Thyroid gland (tissue), 4 donors: ENCODE measurements around the gene MPST. TPM values are rescaled to one million over a fixed set of nuclear protein-coding genes. Genes with fewer than 3 reads are reported as not detected.

Experiments
- DNase-seq, 2 donors: peaks; one replicate each; pipeline ENCODE4 v3.0.0-alpha.2; 2019
- H3K27ac ChIP-seq, 3 donors: fragments of 200-600 bp; sonication (generic); 1 replicate in 2 of 3; 2 replicates in 1 of 3; pipeline ENCODE4 v1.5.1; 2016 to 2019; ENCODE audit warnings: mild to moderate bottlenecking in 1 of 3, moderate library complexity in 1 of 3
- H3K27me3 ChIP-seq: fragments of 200-600 bp; sonication (generic); one replicate; pipeline ENCODE4 v1.5.1; 2019
- H3K36me3 ChIP-seq, 2 donors: fragments of 200-600 bp; sonication (generic); one replicate each; pipeline ENCODE4 v1.5.1; 2016 to 2019
- H3K4me1 ChIP-seq, 2 donors: fragments of 200-600 bp; sonication (generic); one replicate each; pipeline ENCODE4 v1.5.1; 2017 to 2019
- H3K4me3 ChIP-seq, 3 donors: fragments of 200-600 bp; sonication (generic); replicated peaks in 1 of 3; 1 replicate in 2 of 3; 2 replicates in 1 of 3; pipeline ENCODE4 v1.5.1; 2016; ENCODE audit warnings: mild to moderate bottlenecking in 1 of 3
- H3K9me3 ChIP-seq: fragments of 200-600 bp; sonication (generic); one replicate; pipeline ENCODE4 v1.5.1; 2017
- POLR2A ChIP-seq, 2 donors: fragments of 450-650 bp; IDR thresholded peaks; one replicate each; pipeline ENCODE4 v1.6.1; 2017; ENCODE audit warnings: antibody characterized with exemption in 2 of 2, mild to moderate bottlenecking in 2 of 2, moderate library complexity in 1 of 2
- WGBS, 2 donors: methylation state at CpG; one replicate each; pipeline ENCODE4 v1.1.5; 2017; 5-methylcytosine and 5-hydroxymethylcytosine counted together
- intact Hi-C: fragments of 100-400 bp; cut with DNase I; formaldehyde crosslinking; loops from one replicate; pipeline ENCODE4 v1.15.1; 2023
- total RNA-seq, 4 donors: library from RNA; depleted of rRNA; stranded (reverse); fragments of >200 nt; gene quantifications; one replicate each; pipeline ENCODE4 v1.2.3, GENCODE V29; 2016
- TF ChIP-seq, protein P1 (sequence below), 6 experiments: fragments of 200-600 bp in 3 of 6; fragments of 450-650 bp in 3 of 6; sonication (generic) in 3 of 6; IDR thresholded peaks; one replicate each; pipeline ENCODE4 v1.5.1; 2016 to 2019; ENCODE audit warnings: antibody characterized with exemption in 6 of 6, mild to moderate bottlenecking in 2 of 6, inconsistent platforms in 1 of 6, moderate library complexity in 1 of 6

The MPST gene
- total RNA-seq, 4 donors from 2014 or later = 67.7 to 102 (median 93.6) TPM

DNA sequence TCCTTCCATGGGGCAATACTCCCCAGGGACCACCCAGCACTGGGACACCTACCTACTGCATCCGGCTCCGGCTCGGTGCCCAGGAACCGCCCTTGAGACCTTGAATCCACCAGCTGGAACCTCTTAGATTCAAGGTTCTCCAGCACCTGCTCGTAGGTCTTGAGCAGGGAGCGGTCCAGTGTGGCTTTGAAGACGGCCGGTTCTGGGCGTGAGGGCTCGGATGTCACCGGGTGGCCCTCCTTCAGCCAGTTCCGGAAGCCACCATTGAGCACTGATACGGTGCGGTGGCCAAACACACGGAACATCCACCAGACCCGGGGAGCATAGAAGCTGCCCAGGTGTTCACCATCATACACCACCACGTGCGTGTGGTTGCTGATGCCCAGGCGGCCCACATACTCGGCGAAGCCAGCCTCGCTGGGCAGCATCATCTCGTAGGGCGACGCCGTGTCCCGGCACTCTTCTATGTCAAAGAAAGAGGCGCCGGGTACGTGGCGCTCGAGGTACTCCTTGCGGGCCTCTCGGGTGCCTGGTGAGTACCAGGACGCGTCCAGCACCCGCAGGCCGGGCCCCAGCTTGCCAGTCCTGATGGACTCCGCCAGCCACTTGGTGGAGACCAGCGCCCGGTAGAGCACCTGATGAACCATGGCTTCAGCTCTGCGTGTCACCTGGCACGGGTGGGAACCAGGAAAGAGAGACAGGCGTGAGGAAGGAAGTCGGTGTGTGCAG is 1.3 kb upstream of the MPST start:
- Histone ChIP-seq H3K27me3 (no peaks in the 10 kb centered on the region), H3K36me3 (no peaks in the 10 kb centered on the region), H3K4me3 (peak overlapping the region; percentile 31 to 65 (median 61)), H3K4me1 (peaks cover 8 to 44% of the 10 kb centered on the region in 2 donors), H3K27ac (peak overlapping the region in 2 of 3 donors; percentile 84 to 88), H3K9me3 (no peaks in the 10 kb centered on the region)
- intact Hi-C loops = no loop called here
- no peak for DNase-seq
- TF ChIP-seq, protein P1, sequence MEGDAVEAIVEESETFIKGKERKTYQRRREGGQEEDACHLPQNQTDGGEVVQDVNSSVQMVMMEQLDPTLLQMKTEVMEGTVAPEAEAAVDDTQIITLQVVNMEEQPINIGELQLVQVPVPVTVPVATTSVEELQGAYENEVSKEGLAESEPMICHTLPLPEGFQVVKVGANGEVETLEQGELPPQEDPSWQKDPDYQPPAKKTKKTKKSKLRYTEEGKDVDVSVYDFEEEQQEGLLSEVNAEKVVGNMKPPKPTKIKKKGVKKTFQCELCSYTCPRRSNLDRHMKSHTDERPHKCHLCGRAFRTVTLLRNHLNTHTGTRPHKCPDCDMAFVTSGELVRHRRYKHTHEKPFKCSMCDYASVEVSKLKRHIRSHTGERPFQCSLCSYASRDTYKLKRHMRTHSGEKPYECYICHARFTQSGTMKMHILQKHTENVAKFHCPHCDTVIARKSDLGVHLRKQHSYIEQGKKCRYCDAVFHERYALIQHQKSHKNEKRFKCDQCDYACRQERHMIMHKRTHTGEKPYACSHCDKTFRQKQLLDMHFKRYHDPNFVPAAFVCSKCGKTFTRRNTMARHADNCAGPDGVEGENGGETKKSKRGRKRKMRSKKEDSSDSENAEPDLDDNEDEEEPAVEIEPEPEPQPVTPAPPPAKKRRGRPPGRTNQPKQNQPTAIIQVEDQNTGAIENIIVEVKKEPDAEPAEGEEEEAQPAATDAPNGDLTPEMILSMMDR (IDR thresholded peaks at IDR 0.05) = no peak
- no peak for TF ChIP-seq POLR2A (IDR thresholded peaks at IDR 0.05)
- 83 to 85% methylated on average over 8 to 22 of the region's 45 CpGs for WGBS, 2 donors

GRCh38 chr22:37018815-37019308 is 680 bp upstream of the MPST start:
- no peak for TF ChIP-seq POLR2A (IDR thresholded peaks at IDR 0.05)
- TF ChIP-seq, protein P1 (IDR thresholded peaks at IDR 0.05) = no peak
- no peaks in the 10 kb centered on the region for H3K27me3 ChIP-seq
- no peaks in the 10 kb centered on the region for H3K9me3 ChIP-seq
- H3K36me3 ChIP-seq = no peaks in the 10 kb centered on the region
- H3K4me3 ChIP-seq = peak overlapping the region; percentile 31 to 65 (median 61)
- WGBS, 2 donors = 0 to 3% methylated on average over 2 to 18 of the region's 35 CpGs
- peaks cover 8 to 44% of the 10 kb centered on the region in 2 donors for H3K4me1 ChIP-seq
- DNase-seq = peak; percentile 47 to 59
- intact Hi-C loops = no loop called here
- H3K27ac ChIP-seq = peak overlapping the region; percentile 23 to 88 (median 84)

- peak; percentile 43 to 46 for DNase-seq
- Histone ChIP-seq H3K27me3 (no peaks in the 10 kb centered on the region), H3K9me3 (no peaks in the 10 kb centered on the region), H3K36me3 (peaks cover 0 to 9% of the 10 kb centered on the region in 2 donors), H3K4me3 (peak overlapping the region; percentile 44 to 65 (median 51)), H3K4me1 (peaks cover 8 to 48% of the 10 kb centered on the region in 2 donors), H3K27ac (peak overlapping the region in 2 of 3 donors; percentile 84 to 88)
- 2 to 3% methylated on average over 5 of the region's 5 CpGs for WGBS, 2 donors
- no peak for TF ChIP-seq POLR2A (IDR thresholded peaks at IDR 0.05)
- TF ChIP-seq, protein P1 (IDR thresholded peaks at IDR 0.05) = peak in 1 of 6 experiments; percentile 4
- intact Hi-C loops = no loop called here
Observed at GRCh38 chr22:37020192-37020479, 594 bp downstream of the MPST start.

DNA sequence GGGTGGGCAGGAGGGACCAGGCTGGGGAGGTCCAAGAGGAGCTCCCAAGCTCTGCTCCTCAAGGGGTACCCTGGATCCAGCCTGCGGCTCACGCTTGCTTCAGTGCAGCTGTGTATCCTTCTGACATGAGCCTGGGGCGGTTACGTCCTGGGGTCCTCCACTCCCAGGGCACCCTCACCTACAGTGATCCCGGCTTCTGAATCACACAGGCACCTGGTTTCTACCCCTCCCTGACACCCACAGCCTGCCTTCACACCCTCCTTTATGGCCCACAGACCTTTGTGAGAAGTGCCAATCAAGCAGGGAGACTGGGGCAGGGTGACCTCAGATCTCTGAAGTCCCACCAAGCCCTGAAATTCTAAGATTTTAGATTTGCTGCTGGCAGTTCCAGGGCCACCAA is 1.5 kb downstream of the MPST start:
- H3K4me3 ChIP-seq = no peak overlapping the region
- TF ChIP-seq, protein P1 (IDR thresholded peaks at IDR 0.05) = no peak
- no peak for TF ChIP-seq POLR2A (IDR thresholded peaks at IDR 0.05)
- intact Hi-C loops = no loop called here
- no peaks in the 10 kb centered on the region for H3K27me3 ChIP-seq
- DNase-seq = no peak
- peaks cover 0 to 9% of the 10 kb centered on the region in 2 donors for H3K36me3 ChIP-seq
- WGBS, 2 donors = 96 to 100% methylated on average over 5 of the region's 5 CpGs
- H3K27ac ChIP-seq = no peak overlapping the region
- H3K9me3 ChIP-seq = no peaks in the 10 kb centered on the region
- H3K4me1 ChIP-seq = peaks cover 8 to 57% of the 10 kb centered on the region in 2 donors
